CD4-positive, alpha-beta memory T cell (primary cell): Measurements from ENCODE around the gene RANBP3L. TPM values are rescaled to one million over a fixed set of nuclear protein-coding genes. Genes with fewer than 3 reads are reported as not detected.

Source experiments
- polyA plus RNA-seq, 2 donors: library from polyadenylated mRNA; unstranded; fragments of 300-500 nt; fragmentation: Illumina TruSeq; gene quantifications; one replicate each; pipeline ENCODE4 v1.2.3, GENCODE V29; 2021
- total RNA-seq, 2 experiments: library from RNA; stranded (reverse); gene quantifications; one replicate each; pipeline ENCODE4 v1.2.3, GENCODE V29; 2021

RANBP3L gene
- total and polyA plus RNA-seq, 4 experiments from 2014 or later = not detected

Other genes starting within 250 kb of the RANBP3L start
- gene UGT3A2, start 235.0 kb downstream of the RANBP3L start, total RNA-seq = not detected
- under 1 TPM in 1 of 2 donors, not detected in 1; 0.17 TPM for gene UGT3A2, start 235.0 kb downstream of the RANBP3L start, polyA plus RNA-seq
- 10 to 100 TPM; 16.0 to 16.6 TPM for gene LMBRD2, start 150.0 kb downstream of the RANBP3L start, total RNA-seq
- gene LMBRD2, start 150.0 kb downstream of the RANBP3L start, polyA plus RNA-seq = 1 to 10 TPM; 3.0 to 4.1 TPM
- 10 to 100 TPM; 21.0 to 23.9 TPM for gene SKP2, start 149.8 kb downstream of the RANBP3L start, total RNA-seq
- gene SKP2, start 149.8 kb downstream of the RANBP3L start, polyA plus RNA-seq = 10 to 100 TPM; 18.3 to 19.2 TPM
- gene NADK2, start 60.0 kb downstream of the RANBP3L start, total RNA-seq = 10 to 100 TPM; 14.1 to 14.5 TPM
- gene NADK2, start 60.0 kb downstream of the RANBP3L start, polyA plus RNA-seq = 1 to 10 TPM; 5.8 to 7.9 TPM